Lung (tissue), 12 donors: ENCODE data around the gene TPP2. TPM values are rescaled to one million over a fixed set of nuclear protein-coding genes. Genes with fewer than 3 reads are reported as not detected.

ENCODE experiments used
- ATAC-seq: fragments of 200-7000 bp; cut with Tn5 transposase; one replicate; pipeline ENCODE4 v1.9.1; 2020; ENCODE audit warnings: moderate number of reproducible peaks; ENCODE audit not compliant: insufficient read depth, low FRiP score
- DNase-seq, 3 donors: peaks; one replicate each; pipeline ENCODE4 v3.0.0-alpha.2; 2013 to 2017
- H3K27ac ChIP-seq, 2 donors: one replicate each; pipeline ENCODE4 v1.5.1; 2013; ENCODE audit warnings: mild to moderate bottlenecking in 2 of 2, moderate library complexity in 2 of 2, control low read depth in 1 of 2, inconsistent platforms in 1 of 2, low read depth in 1 of 2, low read length in 1 of 2
- H3K27me3 ChIP-seq, 3 donors: one replicate each; pipeline ENCODE4 v1.5.1; 2013; ENCODE audit warnings: low read length in 2 of 3; ENCODE audit not compliant: control insufficient read depth in 3 of 3, insufficient read depth in 3 of 3
- H3K36me3 ChIP-seq, 4 donors: one replicate each; pipeline ENCODE4 v1.5.1; 2013; ENCODE audit warnings: low read length in 4 of 4, mild to moderate bottlenecking in 1 of 4, moderate library complexity in 1 of 4; ENCODE audit not compliant: control insufficient read depth in 4 of 4, insufficient read depth in 4 of 4
- H3K4me1 ChIP-seq, 5 donors: one replicate each; pipeline ENCODE4 v1.5.1; 2013; ENCODE audit warnings: low read length in 5 of 5, mild to moderate bottlenecking in 2 of 5, moderate library complexity in 1 of 5; ENCODE audit not compliant: control insufficient read depth in 5 of 5, insufficient read depth in 5 of 5
- H3K4me3 ChIP-seq: one replicate; pipeline ENCODE4 v1.5.1; 2013; ENCODE audit warnings: mild to moderate bottlenecking, control low read depth, moderate library complexity
- H3K9ac ChIP-seq, 2 donors: one replicate each; pipeline ENCODE4 v1.5.1; 2013; ENCODE audit warnings: low read length in 2 of 2, control low read depth in 1 of 2; ENCODE audit not compliant: insufficient read depth in 1 of 2
- H3K9me3 ChIP-seq, 4 donors: one replicate each; pipeline ENCODE4 v1.5.1; 2013; ENCODE audit warnings: low read length in 3 of 4, mild to moderate bottlenecking in 1 of 4, moderate library complexity in 1 of 4; ENCODE audit not compliant: control insufficient read depth in 4 of 4, insufficient read depth in 3 of 4
- WGBS, 2 donors: extraction: QIAGEN DNeasy Blood & Tissue Kit; methylation state at CpG; one replicate each; pipeline ENCODE4 v1.1.7; 2013; 5-methylcytosine and 5-hydroxymethylcytosine counted together
- polyA plus RNA-seq, 2 donors: library from polyadenylated mRNA; stranded (reverse); fragments of 200-250 nt; gene quantifications; one replicate each; pipeline ENCODE4 v1.2.1, GENCODE V29; 2013
- total RNA-seq, 2 donors: library from RNA; depleted of rRNA in 1 of 2; stranded (reverse); fragments of >200 nt in 1 of 2; gene quantifications; one replicate each; pipeline ENCODE4 v1.2.1, GENCODE V29; 2014 to 2021
- TF ChIP-seq, protein P1 (sequence below): IDR thresholded peaks from 2 replicates; pipeline ENCODE4 v1.5.1; 2012; ENCODE audit warnings: mild to moderate bottlenecking; ENCODE audit errors: control extremely low read depth, extremely low read depth
- donor health status: control.
- donor health status: control.
- donor health status: Bipolar disorder and iron deficiency.
- donor health status: healthy.
- donor health status: DM: yes; HTN: yes; CAD: no.

The TPP2 gene
- total and polyA plus RNA-seq, 4 donors: 19.9 to 78.8 (median 29.8) TPM

DNA sequence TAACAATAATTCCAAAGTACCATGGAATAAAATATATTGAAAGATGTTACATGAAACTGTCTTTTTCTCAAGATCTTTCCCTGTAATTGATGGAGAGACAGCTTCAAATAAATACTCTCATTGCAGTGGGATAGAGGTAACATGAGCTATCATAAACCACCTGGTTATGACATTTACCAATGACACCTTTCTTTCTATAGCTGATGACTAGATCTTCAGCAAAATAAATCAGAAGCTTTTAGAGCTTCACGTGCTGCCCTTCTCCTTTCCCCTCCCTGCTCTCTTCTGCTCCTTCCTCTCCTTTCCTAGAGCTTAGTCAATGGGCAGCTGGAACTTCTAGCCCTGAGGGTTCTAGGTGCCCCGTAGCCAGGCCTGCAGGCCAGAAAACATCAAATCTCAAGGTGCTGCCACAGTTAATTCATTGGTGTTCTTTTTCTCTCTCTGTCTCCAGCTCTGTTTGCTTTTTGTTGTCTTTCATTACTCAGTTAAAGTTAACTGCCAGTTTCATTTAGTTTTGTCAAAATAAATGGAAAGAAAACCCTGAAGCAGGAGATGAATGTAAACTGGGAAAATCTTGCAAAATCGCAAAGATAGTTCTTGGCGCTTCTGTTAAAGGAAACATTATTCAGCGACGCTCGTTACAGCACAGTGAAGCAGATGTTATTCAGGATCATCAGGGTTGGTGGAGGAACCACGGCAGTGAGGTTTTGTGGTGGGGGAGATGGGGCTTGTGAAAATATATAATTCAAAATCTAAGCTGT is 106.4 kb downstream of the TPP2 start:
- Histone ChIP-seq H3K27me3 (no peaks in the 10 kb centered on the region), H3K27ac (no peak overlapping the region), H3K4me3 (no peak overlapping the region), H3K9ac (no peak overlapping the region), H3K36me3 (no peaks in the 10 kb centered on the region), H3K4me1 (peaks cover 0 to 5% (median 0%) of the 10 kb centered on the region in 5 donors), H3K9me3 (peaks cover 0 to 4% (median under 1%) of the 10 kb centered on the region in 4 donors)
- DNase-seq: no peak
- TF ChIP-seq, protein P1, sequence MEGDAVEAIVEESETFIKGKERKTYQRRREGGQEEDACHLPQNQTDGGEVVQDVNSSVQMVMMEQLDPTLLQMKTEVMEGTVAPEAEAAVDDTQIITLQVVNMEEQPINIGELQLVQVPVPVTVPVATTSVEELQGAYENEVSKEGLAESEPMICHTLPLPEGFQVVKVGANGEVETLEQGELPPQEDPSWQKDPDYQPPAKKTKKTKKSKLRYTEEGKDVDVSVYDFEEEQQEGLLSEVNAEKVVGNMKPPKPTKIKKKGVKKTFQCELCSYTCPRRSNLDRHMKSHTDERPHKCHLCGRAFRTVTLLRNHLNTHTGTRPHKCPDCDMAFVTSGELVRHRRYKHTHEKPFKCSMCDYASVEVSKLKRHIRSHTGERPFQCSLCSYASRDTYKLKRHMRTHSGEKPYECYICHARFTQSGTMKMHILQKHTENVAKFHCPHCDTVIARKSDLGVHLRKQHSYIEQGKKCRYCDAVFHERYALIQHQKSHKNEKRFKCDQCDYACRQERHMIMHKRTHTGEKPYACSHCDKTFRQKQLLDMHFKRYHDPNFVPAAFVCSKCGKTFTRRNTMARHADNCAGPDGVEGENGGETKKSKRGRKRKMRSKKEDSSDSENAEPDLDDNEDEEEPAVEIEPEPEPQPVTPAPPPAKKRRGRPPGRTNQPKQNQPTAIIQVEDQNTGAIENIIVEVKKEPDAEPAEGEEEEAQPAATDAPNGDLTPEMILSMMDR: no peak
- no peak for ATAC-seq
- 54 to 58% methylated on average over 8 of the region's 8 CpGs for WGBS, 2 donors

DNA sequence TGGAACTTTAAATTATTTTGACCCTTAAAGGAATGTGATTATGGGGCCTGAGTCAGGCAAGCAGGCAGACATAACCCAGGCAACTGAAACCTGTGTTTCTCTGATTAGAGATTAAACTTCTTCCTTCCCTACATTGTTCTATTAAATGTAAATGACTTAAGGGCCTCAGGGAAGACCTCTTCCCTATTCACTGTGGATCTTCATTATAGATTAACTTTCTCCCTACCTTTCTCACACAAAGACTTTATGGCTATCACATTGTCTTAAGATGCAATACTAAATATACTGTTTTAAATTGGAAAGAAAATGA is 106.9 kb downstream of the TPP2 start:
- peaks cover 0 to 5% (median 0%) of the 10 kb centered on the region in 5 donors for H3K4me1 ChIP-seq
- H3K4me3 ChIP-seq: no peak overlapping the region
- peaks cover 0 to 1% (median under 1%) of the 10 kb centered on the region in 4 donors for H3K9me3 ChIP-seq
- no peak overlapping the region for H3K9ac ChIP-seq
- no peaks in the 10 kb centered on the region for H3K36me3 ChIP-seq
- DNase-seq (no peak), ATAC-seq (no peak)
- no peak overlapping the region for H3K27ac ChIP-seq
- H3K27me3 ChIP-seq: no peaks in the 10 kb centered on the region
- TF ChIP-seq, protein P1: no peak

DNA sequence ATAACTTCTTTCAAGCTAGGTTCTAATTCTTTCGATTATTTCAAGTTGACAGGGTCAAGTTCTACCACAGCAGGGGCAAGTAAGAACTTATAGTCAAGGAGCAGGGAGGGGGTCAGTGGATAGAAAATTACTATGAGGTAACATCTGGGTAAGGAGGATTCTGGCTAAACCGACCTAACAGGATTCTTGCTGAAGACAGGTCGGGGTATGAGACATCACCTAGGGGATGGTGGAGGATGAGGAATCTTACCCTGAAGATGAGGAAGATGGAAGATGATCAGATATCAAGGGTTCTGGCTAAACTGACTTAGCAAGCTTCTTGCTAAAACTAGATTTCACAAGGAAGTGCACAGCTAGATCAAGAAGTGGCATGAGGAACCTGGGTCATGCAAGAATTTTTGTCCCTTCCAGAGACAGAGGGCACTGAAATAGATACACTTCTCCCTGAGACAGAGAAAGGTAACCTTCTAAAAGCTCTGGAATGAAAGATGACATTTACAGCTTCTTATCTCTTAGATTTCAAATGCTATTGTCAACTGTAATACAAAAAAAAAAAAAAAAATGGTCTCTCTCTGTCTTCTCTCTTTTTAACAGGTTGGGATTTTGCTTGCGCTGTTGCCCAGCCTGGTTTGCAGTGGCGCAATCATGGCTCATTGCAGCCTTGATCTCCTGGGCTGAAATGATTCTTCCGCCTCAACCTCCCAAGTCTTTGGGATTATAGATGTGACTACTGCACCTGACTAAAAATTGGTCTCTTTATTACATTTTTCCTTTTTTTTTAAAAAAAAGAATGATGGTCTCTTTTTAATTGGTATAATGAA is 107.7 kb downstream of the TPP2 start:
- no peaks in the 10 kb centered on the region for H3K9me3 ChIP-seq
- H3K27ac ChIP-seq: no peak overlapping the region
- 84 to 87% methylated on average over 6 of the region's 6 CpGs for WGBS, 2 donors
- H3K4me1 ChIP-seq: peaks cover 0 to 5% (median 0%) of the 10 kb centered on the region in 5 donors
- H3K9ac ChIP-seq: no peak overlapping the region
- H3K36me3 ChIP-seq: no peaks in the 10 kb centered on the region
- ATAC-seq: no peak
- no peak overlapping the region for H3K4me3 ChIP-seq
- TF ChIP-seq, protein P1: no peak
- H3K27me3 ChIP-seq: no peaks in the 10 kb centered on the region
- DNase-seq: no peak
